Omental fat pad (tissue), 4 donors: ENCODE measurements around the gene PIK3CB. TPM values are rescaled to one million over a fixed set of nuclear protein-coding genes. Genes with fewer than 3 reads are reported as not detected.
"Not testable (repeated sequence)": the region's sequence is repeated elsewhere in the genome, so short reads cannot be mapped to it uniquely, and the experiment has no call there.

Experiments
- ATAC-seq: fragments of 150-250 bp; one replicate; pipeline ENCODE4 v1.9.1; 2016; ENCODE audit warnings: mild to moderate bottlenecking, moderate library complexity; ENCODE audit not compliant: low FRiP score
- DNase-seq: peaks from one replicate; pipeline ENCODE4 v3.0.0-alpha.2; 2019; ENCODE audit warnings: low spot score
- total RNA-seq, 4 donors: library from RNA; depleted of rRNA; stranded (reverse); fragments of >200 nt; gene quantifications; one replicate each; pipeline ENCODE4 v1.1.0, GENCODE V29; 2016
- TF ChIP-seq, protein P1 (sequence below), 3 donors: fragments of 450-650 bp; IDR thresholded peaks; one replicate each; pipeline ENCODE4 v1.5.1; 2016 to 2017; ENCODE audit warnings: antibody characterized with exemption in 3 of 3, mild to moderate bottlenecking in 3 of 3, moderate library complexity in 2 of 3

PIK3CB gene
- total RNA-seq, 4 donors from 2014 or later = 20.6 to 42.8 (median 22.4) TPM

DNA sequence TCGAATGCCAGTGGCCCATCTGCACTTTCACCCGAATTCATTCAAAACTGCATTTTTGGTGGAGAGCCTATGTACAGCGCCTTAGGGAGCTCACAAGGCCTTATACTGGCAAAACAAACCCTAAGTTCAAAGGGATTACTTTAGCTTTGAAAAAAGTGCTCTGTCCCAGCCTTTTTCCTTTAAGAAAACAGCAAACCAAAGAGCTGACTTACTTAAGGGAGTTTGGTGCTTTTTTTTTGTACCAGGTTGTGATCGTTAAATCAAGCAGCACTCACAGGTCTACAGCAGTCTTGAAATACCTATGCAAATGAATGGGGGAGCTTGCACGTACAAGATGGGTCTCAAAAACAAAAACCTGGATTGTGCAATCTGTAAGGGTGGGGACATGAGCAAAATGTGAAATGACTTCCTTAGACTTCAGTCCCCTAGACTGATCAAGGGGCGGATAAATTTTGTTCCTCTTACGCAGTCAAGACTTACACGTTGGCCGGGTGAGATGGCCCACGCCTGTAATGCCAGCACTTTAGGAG lies 11.6 kb upstream of the PIK3CB start:
- ATAC-seq (no peak), DNase-seq (no peak)
- TF ChIP-seq, protein P1, sequence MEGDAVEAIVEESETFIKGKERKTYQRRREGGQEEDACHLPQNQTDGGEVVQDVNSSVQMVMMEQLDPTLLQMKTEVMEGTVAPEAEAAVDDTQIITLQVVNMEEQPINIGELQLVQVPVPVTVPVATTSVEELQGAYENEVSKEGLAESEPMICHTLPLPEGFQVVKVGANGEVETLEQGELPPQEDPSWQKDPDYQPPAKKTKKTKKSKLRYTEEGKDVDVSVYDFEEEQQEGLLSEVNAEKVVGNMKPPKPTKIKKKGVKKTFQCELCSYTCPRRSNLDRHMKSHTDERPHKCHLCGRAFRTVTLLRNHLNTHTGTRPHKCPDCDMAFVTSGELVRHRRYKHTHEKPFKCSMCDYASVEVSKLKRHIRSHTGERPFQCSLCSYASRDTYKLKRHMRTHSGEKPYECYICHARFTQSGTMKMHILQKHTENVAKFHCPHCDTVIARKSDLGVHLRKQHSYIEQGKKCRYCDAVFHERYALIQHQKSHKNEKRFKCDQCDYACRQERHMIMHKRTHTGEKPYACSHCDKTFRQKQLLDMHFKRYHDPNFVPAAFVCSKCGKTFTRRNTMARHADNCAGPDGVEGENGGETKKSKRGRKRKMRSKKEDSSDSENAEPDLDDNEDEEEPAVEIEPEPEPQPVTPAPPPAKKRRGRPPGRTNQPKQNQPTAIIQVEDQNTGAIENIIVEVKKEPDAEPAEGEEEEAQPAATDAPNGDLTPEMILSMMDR (IDR thresholded peaks at IDR 0.05) = no peak

DNA sequence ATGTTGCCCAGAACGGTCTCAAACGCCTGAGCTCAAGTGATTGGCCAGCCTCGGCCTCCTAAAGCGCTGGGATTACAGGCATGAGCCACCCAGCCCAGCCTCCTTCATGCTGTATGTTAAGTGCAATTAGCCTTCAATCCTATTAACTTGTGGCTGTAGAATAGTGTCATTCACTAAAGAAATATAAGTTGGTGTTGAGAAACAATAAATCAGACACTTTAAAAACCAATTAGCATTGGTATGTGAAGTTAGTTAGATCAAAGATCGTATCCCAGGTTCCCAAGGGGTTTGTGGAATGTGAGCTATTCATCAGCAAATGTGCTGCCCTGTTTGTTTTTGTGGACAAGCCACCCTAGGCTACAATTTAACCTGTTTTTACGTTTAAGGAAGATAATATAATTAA lies 11.0 kb upstream of the PIK3CB start:
- TF ChIP-seq, protein P1 (IDR thresholded peaks at IDR 0.05) = no peak
- DNase-seq = no peak
- ATAC-seq = no peak

DNA sequence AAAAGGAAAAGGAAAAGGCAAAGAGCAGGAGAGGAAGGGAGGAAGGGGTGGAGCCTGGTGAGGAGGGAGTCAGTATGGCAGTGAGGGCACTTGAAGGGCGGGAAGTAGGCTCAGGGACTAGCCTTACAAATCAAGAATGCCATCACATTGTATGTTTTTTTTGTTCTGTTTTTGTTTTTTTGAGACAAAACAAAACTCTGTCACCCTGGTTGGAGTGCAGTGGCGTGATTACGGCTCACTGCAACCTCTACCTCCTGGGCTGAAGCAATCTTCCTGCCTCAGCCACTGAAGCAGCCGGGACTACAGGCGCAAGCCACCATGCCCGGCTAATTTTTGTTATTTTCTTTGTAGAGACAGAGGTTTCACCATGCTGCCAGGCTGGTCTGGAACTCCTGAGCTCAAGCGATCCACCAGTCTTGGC lies 10.5 kb upstream of the PIK3CB start:
- ATAC-seq (no peak), DNase-seq (no peak)
- TF ChIP-seq, protein P1 (IDR thresholded peaks at IDR 0.05) = no peak

DNA sequence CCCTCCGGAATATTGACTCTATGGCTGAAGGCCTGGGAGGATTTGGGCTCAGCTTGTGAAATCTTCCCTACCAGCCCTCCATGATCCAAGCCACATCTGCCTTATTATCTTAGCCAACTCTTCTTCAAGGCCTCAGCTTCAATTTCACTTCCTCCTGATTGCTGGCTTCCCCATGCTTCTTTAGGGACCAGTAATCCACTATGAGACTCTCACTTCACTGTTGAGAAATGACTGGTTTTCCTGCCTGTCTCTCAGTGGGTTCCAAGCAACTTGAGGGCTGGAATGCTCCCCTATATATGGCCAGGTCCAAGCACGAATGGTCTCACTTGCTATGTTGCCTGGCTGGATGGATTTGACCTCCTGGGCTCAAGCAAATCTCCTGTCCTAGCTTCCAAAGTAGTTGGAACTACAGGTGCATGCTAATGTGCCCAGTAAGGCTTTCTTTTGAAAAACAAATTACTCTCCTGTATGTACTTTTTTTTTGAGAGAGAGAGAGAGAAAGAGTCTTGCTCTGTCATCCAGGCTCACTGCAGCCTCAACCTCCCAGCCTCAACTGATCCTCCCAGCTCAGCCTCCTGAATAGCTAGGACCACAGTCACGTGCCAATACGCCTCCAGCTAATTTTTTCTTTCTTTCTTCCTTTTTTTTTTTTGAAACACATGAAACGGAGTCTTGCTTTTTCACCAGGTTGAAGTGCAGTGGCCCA lies 7.9 kb upstream of the PIK3CB start:
- no peak for ATAC-seq
- no peak for DNase-seq
- TF ChIP-seq, protein P1 (IDR thresholded peaks at IDR 0.05) = no peak

DNA sequence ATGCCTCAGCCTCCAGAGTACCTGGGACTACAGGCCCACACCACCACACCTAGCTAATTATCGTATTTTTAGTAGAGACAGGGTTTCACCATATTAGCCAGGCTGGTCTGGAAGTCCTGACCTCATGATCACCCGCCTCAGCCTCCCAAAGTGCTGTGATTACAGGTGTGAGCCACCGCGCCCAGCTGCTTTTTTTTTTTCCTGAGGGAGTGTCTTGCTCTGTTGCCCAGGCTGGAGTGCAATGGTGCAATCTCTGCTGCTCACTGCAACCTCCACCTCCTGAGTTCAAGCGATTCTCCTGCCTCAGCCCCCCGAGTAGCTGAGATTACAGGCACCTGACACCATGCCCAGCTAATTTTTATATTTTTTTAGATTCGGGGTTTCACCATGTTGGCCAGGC lies 3.7 kb upstream of the PIK3CB start:
- DNase-seq, ATAC-seq: not testable (repeated sequence)

DNA sequence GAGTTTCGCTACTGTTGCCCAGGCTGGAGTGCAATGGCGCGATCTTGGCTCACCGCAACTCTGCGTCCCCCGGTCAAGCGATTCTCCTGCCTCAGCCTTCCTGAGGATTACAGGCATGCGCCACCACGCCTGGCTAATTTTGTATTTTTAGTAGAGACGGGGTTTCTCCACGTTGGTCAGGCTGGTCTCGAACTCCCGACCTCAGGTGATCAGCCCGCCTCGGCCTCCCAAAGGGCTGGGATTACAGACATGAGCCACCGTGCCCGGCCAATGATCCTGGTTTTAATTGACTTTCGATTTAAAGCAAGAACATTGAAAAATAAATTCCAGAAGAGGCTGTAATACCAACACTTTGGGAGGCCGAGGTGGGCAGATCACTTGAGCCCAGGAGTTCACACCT lies 1.1 kb upstream of the PIK3CB start:
- ATAC-seq, DNase-seq: not testable (repeated sequence)

DNA sequence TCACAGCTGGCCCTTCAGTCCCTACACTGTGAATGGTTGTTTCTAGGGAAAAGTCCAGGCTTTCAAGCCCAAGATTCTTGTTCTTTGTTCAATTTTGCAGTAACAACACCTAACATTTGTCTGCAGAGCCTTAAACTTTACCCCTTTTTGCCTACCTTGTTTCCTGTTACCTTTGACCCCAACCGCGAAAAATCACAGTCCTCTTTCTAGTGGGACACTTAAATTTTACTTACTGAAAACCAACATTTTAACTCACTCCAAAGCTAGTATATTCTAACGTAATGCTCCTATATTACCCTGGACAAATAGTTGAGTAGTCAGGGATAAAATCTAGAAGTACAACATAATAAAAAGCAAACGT lies 649 bp upstream of the PIK3CB start:
- ATAC-seq (no peak), DNase-seq (no peak)
- TF ChIP-seq, protein P1 (IDR thresholded peaks at IDR 0.05) = no peak

DNA sequence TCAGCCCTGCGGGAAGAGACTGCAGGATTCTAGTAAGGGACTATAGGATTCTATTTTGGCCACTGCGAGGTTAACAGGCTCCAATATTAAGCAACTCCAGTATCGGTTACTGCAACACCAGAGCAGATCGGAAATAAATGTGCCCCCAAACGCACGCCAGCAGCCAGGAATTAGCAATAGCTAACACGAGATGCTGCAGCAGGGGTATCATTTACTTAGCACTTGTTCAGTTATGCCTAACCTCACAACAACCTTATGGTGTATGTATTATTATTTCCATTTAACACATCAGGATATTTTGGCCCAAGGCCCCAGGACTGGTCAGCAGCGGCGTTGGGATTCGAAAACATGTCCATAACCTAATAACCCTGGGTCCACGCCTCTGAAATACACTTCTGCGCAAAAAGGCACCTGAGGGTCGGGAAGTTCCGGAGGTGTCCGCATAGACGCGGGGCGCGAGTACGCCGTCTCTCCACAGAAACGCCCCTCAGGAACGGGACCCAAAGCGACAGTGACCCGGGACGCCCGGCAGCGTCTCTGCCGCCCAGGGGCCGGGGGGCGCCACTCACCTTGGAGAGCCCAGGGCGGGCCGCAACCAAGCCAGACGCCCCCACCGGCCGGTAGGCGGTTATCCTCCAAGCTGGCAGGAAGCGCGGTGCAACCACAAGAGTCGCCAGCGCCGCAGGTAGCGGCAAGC lies 681 bp downstream of the PIK3CB start:
- DNase-seq = peak; percentile 25
- TF ChIP-seq, protein P1 (IDR thresholded peaks at IDR 0.05) = no peak
- peak; percentile 33 for ATAC-seq

DNA sequence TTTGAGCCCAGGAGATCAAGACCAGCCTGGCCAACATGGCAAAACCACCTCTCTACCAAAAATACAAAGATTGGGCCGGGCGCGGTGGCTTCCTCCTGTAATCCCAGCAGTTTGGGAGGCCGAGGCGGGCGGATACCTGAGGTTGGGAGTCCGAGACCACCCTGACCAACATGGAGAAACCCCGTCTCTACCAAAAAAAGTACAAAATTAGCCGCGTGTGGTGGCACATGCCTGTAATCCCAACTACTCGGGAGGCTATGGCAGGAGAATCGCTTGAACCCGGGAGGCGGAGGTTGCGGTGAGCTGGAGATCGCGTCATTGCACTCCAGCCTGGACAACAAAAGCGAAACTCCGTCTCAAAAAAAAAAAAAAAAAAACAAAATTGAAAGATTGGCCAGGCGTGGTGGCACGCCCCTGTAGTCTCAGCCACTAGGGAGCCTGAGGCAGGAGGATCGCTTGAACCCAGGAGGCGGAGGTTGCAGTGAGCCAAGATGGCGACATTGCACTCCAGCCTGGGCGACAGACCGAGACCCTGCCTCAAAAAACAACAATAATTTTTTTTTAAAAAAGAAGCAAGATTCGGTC lies 2.2 kb downstream of the PIK3CB start:
- not testable (repeated sequence) for DNase-seq, ATAC-seq
